CD4-positive, alpha-beta T cell treated with Interleukin-17A for 1 hour (primary cell): ENCODE measurements around the gene USP34.
"Not testable (repeated sequence)": the region's sequence is repeated elsewhere in the genome, so short reads cannot be mapped to it uniquely, and the experiment has no call there.

ENCODE experiments used
- DNase-seq: peaks from one replicate; pipeline ENCODE4 v3.0.0-alpha.2; 2020

The USP34 gene

DNA sequence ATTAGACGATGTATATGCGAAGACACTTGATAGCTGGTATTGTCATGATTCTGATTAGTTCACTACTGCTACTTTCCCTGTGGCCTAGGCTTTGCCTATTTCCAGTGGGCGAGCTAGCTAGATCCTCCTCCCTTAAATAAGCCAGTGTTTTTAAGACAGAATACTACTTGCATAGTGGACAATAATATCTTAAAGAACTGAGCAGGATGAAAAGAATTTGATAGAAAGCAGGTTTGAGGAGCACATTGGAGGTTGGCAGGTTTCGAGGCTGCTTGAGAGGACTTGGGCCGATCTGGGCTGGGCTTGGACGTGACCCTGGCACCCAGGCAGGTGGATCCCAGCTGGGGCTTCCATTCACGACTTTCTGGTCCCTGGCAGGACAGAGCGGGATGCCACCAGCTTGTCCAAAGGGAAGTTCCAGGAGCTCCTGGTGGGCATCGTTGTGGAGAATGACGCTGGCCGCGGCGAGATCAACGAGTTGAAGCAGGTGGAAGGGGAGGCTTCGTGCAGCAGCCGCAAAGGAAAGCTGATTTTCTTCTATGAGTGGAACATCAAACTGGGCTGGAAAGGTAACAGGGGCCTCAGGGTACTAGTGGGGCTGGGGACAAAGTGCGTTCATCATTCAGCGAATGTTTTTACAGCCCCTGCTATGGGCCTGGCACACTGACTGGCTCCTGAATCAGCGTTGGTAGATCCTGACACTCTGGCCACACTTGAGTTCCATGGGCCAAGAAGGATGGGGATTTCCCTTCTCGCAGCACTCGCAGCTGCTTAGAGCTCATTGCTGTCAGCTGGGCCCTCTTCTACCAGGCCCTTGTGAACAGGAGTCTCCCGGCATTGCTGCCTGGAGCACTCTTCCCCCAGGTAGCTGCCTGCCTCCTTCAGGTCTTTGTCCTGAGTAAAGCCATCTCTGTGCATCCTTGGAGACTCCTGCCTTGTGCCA lies 292.0 kb downstream of the USP34 start:
- peak; percentile 29 for DNase-seq

DNA sequence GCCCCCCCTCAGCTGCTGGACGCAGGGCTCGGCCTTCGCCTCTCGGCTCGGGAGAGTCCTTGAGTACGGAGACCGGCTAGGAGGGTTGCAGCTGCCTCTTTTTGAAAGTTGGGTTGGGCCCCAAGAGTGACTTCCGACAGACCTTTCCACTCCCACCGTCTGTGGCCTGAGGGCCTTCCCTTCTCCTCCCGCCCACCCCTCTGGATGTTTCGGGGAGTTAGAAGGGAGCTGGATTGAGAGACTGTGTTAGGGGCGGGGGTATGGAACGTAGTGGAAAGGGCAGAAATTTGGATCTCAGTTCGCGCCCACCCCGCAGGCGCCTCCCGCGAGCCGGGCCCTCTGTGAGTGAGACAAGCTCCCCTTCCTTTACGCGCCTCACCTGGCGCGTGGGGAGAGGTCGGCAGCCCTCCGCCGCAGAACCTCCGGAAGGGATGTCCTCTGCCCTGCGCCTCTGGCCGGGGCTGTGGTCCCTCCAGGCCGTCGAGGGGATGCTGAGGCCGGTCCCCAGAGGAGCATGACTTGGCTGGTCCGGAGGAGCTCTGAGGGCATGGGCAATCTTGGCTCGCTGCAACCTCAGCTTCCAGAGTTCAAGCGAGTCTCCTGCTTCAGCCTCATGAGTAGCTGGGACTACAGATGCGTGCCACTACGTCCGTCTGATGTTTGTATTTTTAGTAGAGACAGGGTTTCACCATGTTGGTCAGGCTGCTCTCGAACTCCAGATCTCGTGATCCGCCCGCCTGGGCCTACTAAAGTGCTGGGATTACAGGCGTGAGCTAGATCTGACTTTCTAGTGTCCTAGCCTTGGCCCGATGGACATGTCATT lies 292.9 kb downstream of the USP34 start:
- DNase-seq = peak; percentile 57

DNA sequence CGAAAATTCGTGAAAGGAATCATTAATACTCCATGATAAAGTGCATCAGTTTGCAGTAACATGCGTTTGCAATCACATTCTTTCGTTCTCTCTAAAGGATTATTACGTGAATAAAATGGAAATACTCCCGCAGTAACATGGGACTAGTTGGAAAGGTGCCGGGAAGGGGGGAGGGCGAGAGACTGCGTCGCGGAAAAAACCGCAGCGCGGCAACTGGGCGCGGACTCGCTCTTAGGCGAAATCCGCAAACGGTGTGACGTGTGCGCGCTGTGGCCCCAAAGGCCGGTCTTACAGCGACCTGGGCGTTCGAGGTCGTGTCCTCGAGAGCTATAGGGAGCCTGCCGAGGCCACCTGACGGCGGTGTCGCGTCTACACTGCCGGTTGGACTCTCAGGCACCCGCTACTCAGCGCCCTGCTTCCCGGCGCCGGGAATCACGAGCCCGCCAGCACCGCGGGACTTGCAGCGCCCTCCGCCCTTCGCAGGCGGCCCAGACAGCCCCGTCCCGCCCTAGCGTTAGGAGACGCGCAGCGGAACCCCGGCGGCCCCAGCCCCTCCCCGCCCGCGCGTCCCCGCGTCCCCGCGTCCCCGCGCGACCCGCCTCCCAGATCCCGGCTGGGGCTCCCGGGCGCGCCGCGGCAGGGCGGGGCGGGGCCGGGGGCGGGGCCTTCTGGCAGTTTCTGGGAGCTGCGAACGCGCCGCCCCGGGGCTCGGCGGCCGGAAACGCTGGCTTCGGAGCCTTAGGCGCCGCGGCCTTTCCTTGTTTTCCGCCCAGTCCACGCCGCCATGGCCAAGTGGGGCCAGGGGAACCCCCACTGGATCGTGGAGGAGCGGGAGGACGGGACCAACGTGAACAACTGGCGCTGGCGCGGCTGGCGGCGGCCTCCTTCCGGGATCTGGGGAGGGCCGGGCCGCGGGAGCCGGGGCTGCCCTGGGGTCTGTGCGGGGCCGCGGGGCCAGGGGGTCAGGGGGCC lies 293.8 kb downstream of the USP34 start:
- peak; percentile 92 for DNase-seq

DNA sequence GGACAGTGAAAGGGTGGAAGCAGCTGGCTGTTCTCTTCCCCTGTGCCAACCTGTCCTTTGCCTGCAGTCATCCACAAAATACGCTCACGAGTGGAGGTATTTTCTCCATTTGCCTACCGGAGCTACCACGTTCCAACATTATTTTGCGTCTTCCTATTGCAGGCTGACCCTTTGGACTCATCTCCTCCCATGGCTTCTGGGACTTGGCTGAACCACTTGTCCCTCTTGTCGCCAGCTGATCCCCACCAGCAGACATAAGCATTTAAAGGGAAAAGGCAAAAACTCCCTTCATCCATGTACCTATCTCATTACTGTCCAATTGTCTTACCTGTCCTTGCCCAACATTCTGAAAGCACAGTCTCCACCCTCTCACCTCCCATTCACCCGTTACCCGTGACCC lies 295.9 kb downstream of the USP34 start:
- no peak for DNase-seq

DNA sequence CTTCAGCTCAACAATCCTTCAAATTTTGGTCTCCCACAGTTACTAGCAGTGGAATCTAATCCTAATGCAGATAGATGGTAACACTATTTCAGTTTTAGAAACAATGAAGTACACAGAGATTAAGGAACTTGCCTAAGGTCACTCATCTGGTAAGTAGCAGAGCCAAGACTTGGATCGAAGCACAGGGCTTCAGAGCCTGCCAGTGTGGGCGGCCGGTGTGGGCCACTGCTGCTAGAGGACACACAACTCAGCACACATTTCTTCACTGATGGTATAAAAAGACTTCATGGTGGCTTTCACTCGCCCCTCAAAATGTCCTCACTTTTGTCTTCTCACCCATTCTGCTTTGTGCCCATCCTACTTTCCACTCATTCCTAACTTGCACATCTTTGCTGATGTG lies 297.8 kb downstream of the USP34 start:
- no peak for DNase-seq

DNA sequence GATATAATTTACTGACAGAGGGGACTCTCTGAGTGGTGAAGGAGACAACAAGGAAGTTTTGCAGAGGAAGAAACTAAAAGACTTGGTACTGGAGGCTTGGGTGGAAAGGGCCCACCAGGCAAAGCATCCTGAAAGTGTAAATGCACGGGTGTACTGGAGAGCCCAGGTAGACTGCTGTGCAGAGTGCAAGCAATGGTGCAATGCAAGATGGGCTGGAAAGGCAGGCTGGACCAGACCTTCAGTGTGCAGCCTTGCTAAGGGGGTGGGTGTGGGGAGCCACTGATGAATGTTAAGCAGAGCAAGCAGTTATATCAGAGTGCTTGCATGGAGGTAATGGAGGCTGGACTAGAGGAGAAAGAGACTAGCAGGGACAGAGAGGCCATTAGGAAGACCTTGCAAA lies 298.2 kb downstream of the USP34 start:
- DNase-seq = no peak

DNA sequence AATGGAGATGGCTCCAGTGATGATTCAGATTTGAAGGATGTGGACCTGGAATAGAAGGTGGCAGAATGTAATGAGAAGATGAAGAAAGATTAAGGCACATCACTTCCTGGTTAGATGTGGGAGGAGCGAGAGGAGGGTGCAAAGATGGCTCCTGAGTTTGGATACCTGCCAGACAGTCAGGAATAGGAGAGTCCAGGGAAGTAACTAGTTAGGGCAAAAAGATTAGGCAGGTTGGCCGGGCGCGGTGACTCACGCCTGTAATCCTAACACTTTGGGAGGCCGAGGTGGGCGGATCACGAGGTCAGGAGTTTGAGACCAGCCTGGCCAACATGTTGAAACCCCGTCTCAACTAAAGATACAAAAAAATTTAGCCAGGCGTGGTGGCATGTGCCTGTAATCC lies 303.3 kb downstream of the USP34 start:
- DNase-seq = no peak

DNA sequence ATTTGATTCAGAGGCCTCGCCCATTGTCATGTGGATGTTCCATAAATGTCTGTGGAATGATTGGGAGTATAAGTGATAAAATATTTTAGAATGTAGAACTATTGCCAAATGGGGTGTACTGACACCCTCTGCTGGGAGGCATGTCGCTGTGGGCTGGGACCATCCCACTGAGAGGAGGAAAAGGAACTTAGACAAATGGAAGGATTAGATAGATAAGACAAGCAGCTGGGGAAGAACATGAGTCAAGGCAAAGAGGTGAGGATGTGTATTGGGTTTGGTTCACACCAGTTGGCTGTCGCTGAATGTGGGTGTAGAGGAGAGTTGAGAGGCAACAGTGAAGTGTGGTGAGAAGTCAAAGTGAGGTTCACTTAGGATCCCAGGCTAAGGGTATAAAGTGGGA lies 304.9 kb downstream of the USP34 start:
- no peak for DNase-seq

DNA sequence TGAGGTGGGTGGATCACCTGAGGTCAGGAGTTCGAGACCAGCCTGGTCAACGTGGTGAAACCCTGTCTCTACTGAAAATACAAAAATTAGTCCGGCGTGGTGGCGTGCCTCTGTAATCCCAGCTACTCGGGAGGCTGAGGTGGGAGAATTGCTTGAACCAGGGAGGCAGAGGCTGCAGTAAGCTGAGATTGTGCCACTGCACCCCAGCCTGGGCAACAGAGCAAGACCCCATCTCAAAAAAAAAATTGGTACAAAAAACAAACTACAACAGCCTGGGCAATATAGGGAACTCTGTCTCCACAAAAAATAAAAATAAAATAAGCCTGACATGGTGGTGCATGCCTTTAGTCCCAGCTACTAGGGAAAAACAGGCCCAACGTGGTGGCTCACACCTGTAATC lies 305.8 kb downstream of the USP34 start:
- not testable (repeated sequence) for DNase-seq

DNA sequence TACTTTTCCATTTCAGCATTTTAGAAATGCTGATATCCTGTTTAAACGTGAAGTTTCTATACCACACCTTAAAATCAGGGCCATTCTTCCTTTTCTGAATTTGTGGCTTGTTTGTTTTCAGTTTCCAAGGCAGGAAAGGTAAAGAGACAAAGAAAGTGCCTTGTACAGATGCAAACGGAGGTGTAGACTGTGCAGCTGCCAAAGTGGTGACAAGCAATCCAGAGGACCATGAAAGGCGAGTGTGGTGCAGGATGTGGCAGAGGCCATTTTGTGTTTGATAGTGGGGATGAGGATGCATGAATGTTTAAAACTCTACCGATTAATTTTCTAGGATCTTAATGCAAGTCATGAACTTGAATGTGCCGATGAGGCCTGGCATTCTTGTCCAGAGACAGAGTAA lies 308.2 kb downstream of the USP34 start:
- DNase-seq = no peak

DNA sequence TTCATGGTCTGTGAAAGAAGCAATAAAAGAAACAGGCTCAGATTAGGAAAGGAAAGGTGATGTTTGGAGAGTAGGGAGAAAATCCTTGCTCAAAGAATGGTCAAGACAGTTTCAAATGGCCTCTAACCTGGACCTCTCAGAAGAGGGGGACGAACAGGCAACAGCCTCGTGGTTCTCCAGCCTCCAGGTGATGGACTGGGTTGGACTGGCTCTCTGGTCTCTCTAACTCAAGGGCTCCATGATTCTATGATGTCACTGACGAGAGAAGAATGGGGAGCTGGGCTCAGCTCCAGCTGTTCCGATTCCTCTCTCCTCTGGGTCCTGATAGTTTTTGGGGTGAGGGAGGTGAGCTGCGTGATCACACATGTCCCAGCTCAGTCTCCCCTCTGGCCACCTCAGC lies 309.0 kb downstream of the USP34 start, which contains the start of gene C2orf74:
Gene C2orf74, plus strand, starts transcription at position 301 of the 400 bp plus-strand sequence. CDS start 327 bp downstream, outside the sequence.
- DNase-seq = no peak

DNA sequence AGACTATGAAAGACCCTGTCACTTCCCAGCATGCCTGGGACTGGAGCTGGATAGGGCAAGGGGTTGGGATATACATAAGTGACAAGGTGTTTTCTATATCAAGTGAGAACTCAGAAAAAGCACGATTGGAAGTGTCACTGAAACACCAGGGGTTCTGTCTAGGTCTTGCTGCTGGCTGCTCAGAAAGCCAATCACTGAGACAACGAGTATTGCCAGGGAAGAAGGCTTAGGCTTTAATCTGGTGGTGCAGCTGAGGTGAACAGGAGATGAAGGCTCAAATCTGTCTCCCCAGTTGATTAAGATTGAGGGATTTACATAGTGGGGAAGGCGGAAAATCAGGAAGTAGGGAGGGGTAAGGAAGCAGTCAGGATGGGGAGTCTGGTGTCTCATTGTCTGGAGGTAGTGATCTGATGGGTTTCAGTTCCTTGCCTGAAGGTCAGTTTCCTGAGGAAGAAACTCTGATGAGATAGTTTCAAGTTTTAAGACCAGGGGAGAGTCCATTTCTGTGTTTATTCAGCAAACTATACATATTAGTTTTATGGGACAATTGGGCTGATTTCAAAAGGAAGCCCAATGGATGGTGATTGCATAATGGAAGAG lies 312.4 kb downstream of the USP34 start:
- no peak for DNase-seq

DNA sequence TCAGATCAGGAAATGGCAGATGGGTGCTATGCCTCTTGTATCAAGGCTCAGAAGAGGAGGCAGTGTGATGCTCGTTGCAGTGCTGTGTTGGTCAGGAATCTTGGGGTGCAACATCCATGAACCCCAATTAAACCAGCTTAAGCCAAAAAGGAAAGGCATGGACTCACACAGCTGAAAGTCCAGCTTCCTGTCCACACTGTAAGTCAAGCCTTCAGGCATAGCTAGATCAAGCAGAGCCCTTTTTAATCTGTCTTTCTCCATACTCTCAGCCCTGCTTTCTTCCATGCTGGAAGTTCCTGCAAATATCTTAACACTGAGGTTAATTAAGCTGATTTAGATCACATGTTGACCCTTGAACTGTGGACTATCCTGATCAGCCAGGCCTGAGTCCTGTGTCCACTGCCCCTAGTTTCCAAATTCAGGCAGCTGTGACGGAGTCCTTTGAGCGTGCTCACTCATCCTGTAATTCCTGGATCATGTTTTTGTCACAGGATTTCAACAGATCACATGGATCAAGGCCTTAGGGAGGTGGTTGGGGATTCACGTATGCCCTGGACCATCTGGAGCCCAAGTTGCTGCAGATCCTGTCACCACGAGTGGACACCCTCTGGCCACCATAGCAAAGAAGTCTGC lies 313.4 kb downstream of the USP34 start:
- DNase-seq = no peak

DNA sequence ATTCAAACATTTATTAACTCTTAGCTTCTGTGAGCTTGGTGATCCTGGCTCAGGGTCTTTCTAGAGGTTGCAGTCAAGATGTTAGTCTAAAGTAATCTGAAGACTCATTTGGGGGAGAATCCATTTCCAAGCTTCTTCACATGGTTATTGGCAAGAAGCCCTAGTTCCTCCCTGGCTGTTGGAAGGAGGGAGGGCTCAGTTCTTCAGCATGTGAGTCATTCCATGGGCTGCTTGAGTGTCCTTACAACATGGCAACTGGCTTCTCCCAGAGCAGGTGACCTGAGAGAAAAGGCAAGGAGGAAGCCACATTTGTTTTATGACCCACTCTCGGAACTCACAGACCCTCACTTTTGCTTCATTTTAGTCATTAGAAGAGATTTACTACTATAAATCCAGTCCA lies 319.5 kb downstream of the USP34 start:
- DNase-seq = no peak

DNA sequence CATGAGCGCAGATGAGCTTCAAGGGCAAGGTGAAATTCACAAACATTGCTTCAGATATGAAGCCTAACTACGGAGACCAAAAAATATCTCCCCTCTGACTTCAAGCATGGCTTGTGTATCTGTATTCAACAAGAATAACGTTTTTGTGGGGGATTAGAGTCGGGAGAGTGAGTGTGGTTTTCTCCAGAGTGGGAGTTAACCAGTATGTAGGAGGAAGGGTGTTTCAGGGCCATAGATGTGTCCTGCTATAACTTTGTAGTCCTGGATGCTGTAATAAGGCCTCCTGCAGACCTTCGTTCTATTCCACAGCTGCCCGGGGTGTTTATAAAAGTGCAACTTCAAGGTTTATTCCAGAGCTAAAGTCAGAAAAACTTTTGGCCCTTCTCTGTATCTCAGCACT lies 321.8 kb downstream of the USP34 start:
- DNase-seq = no peak

DNA sequence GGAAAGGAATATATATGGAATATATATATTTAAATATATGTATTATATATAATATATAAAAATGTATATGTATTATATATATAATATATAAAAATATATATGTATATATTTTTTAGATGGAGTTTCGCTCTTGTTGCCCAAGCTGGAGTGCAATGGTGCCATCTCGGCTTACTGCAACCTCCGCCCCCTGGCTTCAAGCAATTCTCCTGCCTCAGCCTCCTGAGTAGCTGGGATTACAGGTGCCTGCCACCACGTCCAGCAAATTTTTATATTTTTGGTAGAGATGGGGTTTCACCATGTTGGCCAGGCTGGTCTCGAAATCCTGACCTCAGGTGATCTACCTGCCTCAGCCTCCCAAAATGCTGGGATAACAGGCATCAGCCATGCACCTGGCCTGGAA lies 322.8 kb downstream of the USP34 start:
- DNase-seq = not testable (repeated sequence)

DNA sequence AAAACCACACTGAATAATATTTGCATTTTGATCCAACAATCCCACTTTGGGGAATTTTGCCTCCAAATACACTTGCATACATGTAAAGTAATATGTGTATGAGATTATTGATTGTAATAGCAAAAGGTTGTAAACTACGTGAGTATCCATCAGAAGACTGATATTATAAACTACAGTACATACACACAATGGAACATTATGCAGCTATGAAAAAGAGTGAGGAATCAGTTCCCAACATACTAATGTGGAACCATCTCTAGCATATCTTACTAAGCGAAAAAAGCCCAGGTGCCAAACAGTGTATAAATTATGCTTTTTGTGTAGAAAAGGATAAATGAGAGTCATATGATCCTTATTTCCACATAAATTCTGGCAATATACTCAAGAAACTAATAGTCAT lies 324.9 kb downstream of the USP34 start:
- DNase-seq = no peak

DNA sequence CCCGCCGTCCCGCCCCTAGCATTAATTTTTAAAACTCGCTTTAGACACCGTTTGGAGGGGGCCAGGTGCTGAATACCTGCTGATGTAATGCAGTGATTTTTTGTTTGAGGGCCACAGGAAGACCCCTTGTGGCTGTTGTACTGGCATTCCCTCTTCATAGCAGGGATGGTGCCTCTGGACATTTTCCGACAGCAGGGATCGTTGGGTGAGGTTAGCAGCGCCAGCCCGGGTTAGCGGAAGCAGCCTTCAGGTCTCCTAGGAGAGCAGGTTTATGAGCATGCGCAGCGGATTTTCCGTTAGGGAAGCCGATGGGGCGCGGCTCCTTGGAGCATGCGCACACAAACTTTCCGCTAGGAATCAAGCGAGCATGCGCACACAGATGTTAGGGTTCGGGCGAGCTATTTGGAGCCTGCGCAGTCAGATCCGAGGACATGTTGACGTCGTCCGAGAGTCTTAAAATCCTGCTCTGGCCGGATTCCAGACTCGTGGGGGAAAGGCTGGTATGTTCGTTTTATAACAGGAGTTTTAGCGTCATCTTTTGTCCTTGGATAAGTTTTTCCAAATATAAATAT lies 326.1 kb downstream of the USP34 start:
- DNase-seq = peak; percentile 96

DNA sequence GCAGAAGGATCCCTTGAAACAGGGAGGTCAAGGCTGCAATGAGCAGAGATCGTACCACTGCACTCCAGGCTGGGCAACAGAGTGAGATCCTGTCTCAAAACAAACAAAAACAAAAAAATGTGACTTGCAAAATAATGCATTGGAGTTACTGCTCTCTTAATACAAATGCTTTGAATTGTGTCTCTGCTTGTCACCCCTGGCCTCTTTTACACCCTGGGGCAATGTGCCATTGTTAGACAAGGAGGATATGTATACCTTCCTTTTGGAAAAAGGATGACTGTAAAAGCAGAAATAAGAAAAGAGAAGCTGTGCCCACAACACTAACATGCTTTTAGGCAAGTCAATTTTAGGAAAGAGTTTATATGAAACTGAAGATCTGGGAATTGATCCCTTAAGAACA lies 329.7 kb downstream of the USP34 start:
- DNase-seq = no peak

DNA sequence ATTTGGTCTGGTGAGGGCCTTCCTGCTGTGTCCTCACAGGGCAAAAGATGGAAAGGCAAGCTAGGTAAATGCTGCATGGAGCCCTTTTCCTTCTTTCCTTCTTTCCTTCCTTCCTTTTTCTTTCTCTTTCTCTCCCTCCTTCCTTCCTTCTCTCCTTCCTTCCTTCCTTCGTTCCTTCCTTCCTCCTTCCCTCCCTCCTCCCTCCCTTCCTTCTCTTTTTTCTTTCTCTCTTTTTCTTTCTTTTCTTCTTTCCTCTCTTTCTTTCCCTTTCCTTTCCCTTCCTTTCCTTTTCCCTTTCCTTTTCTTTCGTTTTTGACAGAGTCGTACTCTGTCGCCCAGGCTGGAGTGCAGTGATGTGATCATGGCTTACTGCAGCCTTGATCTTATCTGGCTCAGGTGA lies 332.0 kb downstream of the USP34 start:
- DNase-seq = no peak
